CD4-positive, alpha-beta T cell (primary cell): Measurements from ENCODE around the gene ODC1. TPM values are rescaled to one million over a fixed set of nuclear protein-coding genes. Genes with fewer than 3 reads are reported as not detected.

ENCODE experiments used
- ATAC-seq: fragments of 200-7000 bp; cut with Tn5 transposase; one replicate; pipeline ENCODE4 v1.10.0; 2022; ENCODE audit warnings: mild to moderate bottlenecking; ENCODE audit not compliant: poor library complexity
- CTCF ChIA-PET: fragments of 350-600 bp; sonication (Branson Sonifier 250); formaldehyde crosslinking; loops from one replicate; lab custom pipeline; 2021; ENCODE audit warnings: antibody characterized with exemption, inconsistent platforms; lab: Charles Lee
- POLR2A ChIA-PET: fragments of 350-600 bp; sonication (Branson Sonifier 250); formaldehyde crosslinking; loops from one replicate; lab custom pipeline; 2021; ENCODE audit warnings: antibody characterized with exemption, inconsistent platforms; lab: Charles Lee
- DNase-seq, 14 experiments: peaks; one replicate each; pipeline ENCODE4 v3.0.0-alpha.2; 2013 to 2020; ENCODE audit warnings: mixed read lengths in 2 of 14
- H3K27ac ChIP-seq, 2 donors: one replicate each; pipeline versions ENCODE4 v1.5.1 to v1.7.0; 2013; ENCODE audit warnings: low read length in 2 of 2, low read depth in 1 of 2, mild to moderate bottlenecking in 1 of 2
- H3K27me3 ChIP-seq, 2 experiments: 1 replicate in 1 of 2; 2 replicates in 1 of 2; pipeline versions ENCODE4 v1.6.1 to v1.7.0; 2013; ENCODE audit warnings: low read length in 2 of 2, control low read depth in 1 of 2, mild to moderate bottlenecking in 1 of 2, moderate library complexity in 1 of 2; ENCODE audit not compliant: insufficient read depth in 2 of 2, control insufficient read depth in 1 of 2
- H3K36me3 ChIP-seq: one replicate; pipeline ENCODE4 v1.6.1; 2013; ENCODE audit warnings: low read length, control low read depth; ENCODE audit not compliant: insufficient read depth
- H3K4me1 ChIP-seq: one replicate; pipeline ENCODE4 v1.6.1; 2013; ENCODE audit warnings: low read length, control low read depth; ENCODE audit not compliant: insufficient read depth
- H3K4me3 ChIP-seq: one replicate; pipeline ENCODE4 v1.5.1; 2013; ENCODE audit warnings: mild to moderate bottlenecking, low read length, moderate library complexity
- H3K9me3 ChIP-seq, 2 experiments: 1 replicate in 1 of 2; 2 replicates in 1 of 2; pipeline versions ENCODE4 v1.6.1 to v1.7.0; 2013; ENCODE audit warnings: low read length in 2 of 2, mild to moderate bottlenecking in 2 of 2, control low read depth in 1 of 2, moderate library complexity in 1 of 2; ENCODE audit not compliant: control insufficient read depth in 1 of 2, insufficient read depth in 1 of 2
- H3K27ac Mint-ChIP-seq: one replicate; pipeline ENCODE4 v1.8.0; 2020; ENCODE audit warnings: mixed read lengths
- H3K27me3 Mint-ChIP-seq: one replicate; pipeline ENCODE4 v1.8.0; 2021; ENCODE audit warnings: mixed read lengths
- H3K36me3 Mint-ChIP-seq: one replicate; pipeline ENCODE4 v1.8.0; 2021; ENCODE audit warnings: low read depth, mixed read lengths
- H3K4me1 Mint-ChIP-seq: one replicate; pipeline ENCODE4 v1.8.0; 2021; ENCODE audit warnings: low read depth, mixed read lengths
- H3K4me3 Mint-ChIP-seq: one replicate; pipeline ENCODE4 v1.8.0; 2020; ENCODE audit warnings: mild to moderate bottlenecking, mixed read lengths
- H3K9me3 Mint-ChIP-seq: one replicate; pipeline ENCODE4 v1.8.0; 2020; ENCODE audit warnings: mixed read lengths
- CTCF ChIP-seq: fragments of 200-600 bp; IDR thresholded peaks from one replicate; pipeline ENCODE4 v1.8.0; 2022; ENCODE audit warnings: antibody characterized with exemption, mild to moderate bottlenecking
- intact Hi-C, 2 experiments: fragments of 100-400 bp; cut with DNase I in 1 of 2; cut with micrococcal nuclease in 1 of 2; formaldehyde crosslinking; loops; one replicate each; pipeline versions ENCODE4 v1.15.1 to v1.9.0; 2023 to 2025; cut with DNase I, micrococcal nuclease
- total RNA-seq, 174 experiments: library from RNA in 2 of 174; stranded (reverse) in 2 of 174; gene quantifications; one replicate each; pipeline ENCODE4 v1.2.3 and lab custom pipeline; 2021 to 2026

The ODC1 gene
- total RNA-seq, 2 experiments from 2014 or later = 162 to 164 TPM

- Histone ChIP-seq H3K27me3 (no peaks in the 10 kb centered on the region), H3K4me1 (peaks cover 5% of the 10 kb centered on the region), H3K27ac (no peak overlapping the region), H3K9me3 (no peaks in the 10 kb centered on the region), H3K36me3 (no peaks in the 10 kb centered on the region), H3K4me3 (no peak overlapping the region)
- H3K36me3 Mint-ChIP-seq = no peaks in the 10 kb centered on the region
- H3K4me1 Mint-ChIP-seq = peaks cover 17% of the 10 kb centered on the region
- H3K9me3 Mint-ChIP-seq = no peaks in the 10 kb centered on the region
- DNase-seq (no peak), ATAC-seq (no peak)
- H3K27ac Mint-ChIP-seq = no peak overlapping the region
- ChIA-PET CTCF (no interaction called here), POLR2A (no interaction called here)
- H3K4me3 Mint-ChIP-seq = no peak overlapping the region
- intact Hi-C loops = loop anchor here in 1 of 2 experiments (5.0 kb wide), 1 partner anchor 46 kb away; no protein-coding TSS in a partner anchor
- TF ChIP-seq CTCF = no peak
- no peaks in the 10 kb centered on the region for H3K27me3 Mint-ChIP-seq
These were observed 27.9 kb upstream of the ODC1 start for GRCh38 chr2:10475811-10476660.

- Histone ChIP-seq H3K27ac (no peak overlapping the region), H3K9me3 (no peaks in the 10 kb centered on the region), H3K4me3 (no peak overlapping the region), H3K27me3 (no peaks in the 10 kb centered on the region), H3K4me1 (peaks cover 5% of the 10 kb centered on the region), H3K36me3 (no peaks in the 10 kb centered on the region)
- no peak overlapping the region for H3K27ac Mint-ChIP-seq
- no peak for DNase-seq
- ATAC-seq = no peak
- no peaks in the 10 kb centered on the region for H3K9me3 Mint-ChIP-seq
- H3K27me3 Mint-ChIP-seq = no peaks in the 10 kb centered on the region
- ChIA-PET CTCF (no interaction called here), POLR2A (no interaction called here)
- intact Hi-C loops = loop anchor here in 1 of 2 experiments (5.0 kb wide), 1 partner anchor 47 kb away; no protein-coding TSS in a partner anchor
- no peaks in the 10 kb centered on the region for H3K36me3 Mint-ChIP-seq
- H3K4me1 Mint-ChIP-seq = peaks cover 17% of the 10 kb centered on the region
- TF ChIP-seq CTCF = no peak
- H3K4me3 Mint-ChIP-seq = no peak overlapping the region
These were observed 27.1 kb upstream of the ODC1 start for GRCh38 chr2:10475221-10475722.

- Mint-ChIP-seq H3K4me3 (no peak overlapping the region), H3K27ac (no peak overlapping the region), H3K27me3 (no peaks in the 10 kb centered on the region), H3K36me3 (no peaks in the 10 kb centered on the region), H3K9me3 (no peaks in the 10 kb centered on the region), H3K4me1 (peaks cover 12% of the 10 kb centered on the region)
- ChIA-PET CTCF (no interaction called here), POLR2A (no interaction called here)
- DNase-seq (no peak), ATAC-seq (no peak)
- Histone ChIP-seq H3K27me3 (no peaks in the 10 kb centered on the region), H3K9me3 (no peaks in the 10 kb centered on the region), H3K27ac (no peak overlapping the region), H3K4me3 (no peak overlapping the region), H3K4me1 (peaks cover 5% of the 10 kb centered on the region), H3K36me3 (no peaks in the 10 kb centered on the region)
- intact Hi-C loops = no loop called here
- no peak for TF ChIP-seq CTCF
These were observed 25.1 kb upstream of the ODC1 start for GRCh38 chr2:10473121-10473756.
